ENCODE data around the gene FITM2. TPM values are rescaled to one million over a fixed set of nuclear protein-coding genes. Genes with fewer than 3 reads are reported as not detected.
"Not testable (repeated sequence)": the region's sequence is repeated elsewhere in the genome, so short reads cannot be mapped to it uniquely, and the experiment has no call there.

Gene FITM2
- total RNA-seq, 4 donors from 2014 or later, result 1.2 to 9.8 (median 6.7) TPM

DNA sequence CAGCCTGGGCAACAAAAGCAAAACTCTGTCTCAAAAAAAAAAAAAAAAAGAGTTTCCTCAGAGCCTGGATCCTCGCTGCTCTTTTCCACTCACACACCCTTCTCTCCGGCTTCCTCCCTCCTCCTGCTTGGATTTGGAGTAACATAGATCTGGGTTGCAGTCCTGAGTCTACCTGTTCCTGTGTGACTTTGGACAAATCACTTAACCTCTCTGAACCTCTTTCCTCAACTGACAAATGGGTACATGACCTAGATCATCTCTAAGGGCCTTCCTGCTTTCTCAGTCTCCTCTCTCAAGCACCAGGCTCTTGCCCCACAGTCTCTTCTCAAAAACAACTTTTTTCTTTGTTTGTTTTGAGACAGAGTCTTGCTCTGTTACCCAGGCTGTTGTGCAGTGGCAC, 20.2 kb upstream of the FITM2 start:
- H3K4me1 ChIP-seq, result no peaks in the 10 kb centered on the region
- no peaks in the 10 kb centered on the region for H3K36me3 ChIP-seq
- no peak overlapping the region for H3K27ac ChIP-seq
- H3K27me3 ChIP-seq, result no peaks in the 10 kb centered on the region
- H3K4me3 ChIP-seq, result no peak overlapping the region
- no peak for TF ChIP-seq POLR2A (IDR thresholded peaks at IDR 0.05)
- TF ChIP-seq, protein P1, sequence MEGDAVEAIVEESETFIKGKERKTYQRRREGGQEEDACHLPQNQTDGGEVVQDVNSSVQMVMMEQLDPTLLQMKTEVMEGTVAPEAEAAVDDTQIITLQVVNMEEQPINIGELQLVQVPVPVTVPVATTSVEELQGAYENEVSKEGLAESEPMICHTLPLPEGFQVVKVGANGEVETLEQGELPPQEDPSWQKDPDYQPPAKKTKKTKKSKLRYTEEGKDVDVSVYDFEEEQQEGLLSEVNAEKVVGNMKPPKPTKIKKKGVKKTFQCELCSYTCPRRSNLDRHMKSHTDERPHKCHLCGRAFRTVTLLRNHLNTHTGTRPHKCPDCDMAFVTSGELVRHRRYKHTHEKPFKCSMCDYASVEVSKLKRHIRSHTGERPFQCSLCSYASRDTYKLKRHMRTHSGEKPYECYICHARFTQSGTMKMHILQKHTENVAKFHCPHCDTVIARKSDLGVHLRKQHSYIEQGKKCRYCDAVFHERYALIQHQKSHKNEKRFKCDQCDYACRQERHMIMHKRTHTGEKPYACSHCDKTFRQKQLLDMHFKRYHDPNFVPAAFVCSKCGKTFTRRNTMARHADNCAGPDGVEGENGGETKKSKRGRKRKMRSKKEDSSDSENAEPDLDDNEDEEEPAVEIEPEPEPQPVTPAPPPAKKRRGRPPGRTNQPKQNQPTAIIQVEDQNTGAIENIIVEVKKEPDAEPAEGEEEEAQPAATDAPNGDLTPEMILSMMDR (IDR thresholded peaks at IDR 0.05), result no peak
- no peak for DNase-seq
- H3K9me3 ChIP-seq, result no peaks in the 10 kb centered on the region
- intact Hi-C loops (cut with DNase I; ENCODE audit: low total_unique reads), result no loop called here

DNA sequence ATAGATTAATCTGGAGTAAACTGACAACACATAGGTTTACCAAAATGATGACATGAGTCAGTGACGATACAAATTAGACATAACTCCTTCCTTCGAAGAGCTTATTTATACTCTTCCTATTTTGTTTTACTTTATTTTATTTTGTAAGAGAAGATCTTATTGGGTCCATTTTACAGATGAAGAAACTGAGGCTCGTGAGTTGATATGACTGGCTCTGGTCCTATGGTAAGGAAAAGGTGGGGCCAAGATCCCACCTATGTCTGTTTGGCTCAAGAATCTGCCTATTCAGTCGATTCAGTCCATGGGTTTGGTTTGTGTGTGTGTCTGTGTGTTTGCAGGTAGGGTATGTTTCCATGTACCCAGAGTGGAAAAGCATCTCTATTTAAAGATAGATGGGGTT, 17.4 kb upstream of the FITM2 start:
- intact Hi-C loops (cut with DNase I; ENCODE audit: low total_unique reads), result loop anchor here (10.0 kb wide), 1 partner anchor 246 kb away; no protein-coding TSS in a partner anchor
- Histone ChIP-seq H3K36me3 (no peaks in the 10 kb centered on the region), H3K27me3 (no peaks in the 10 kb centered on the region), H3K4me3 (no peak overlapping the region), H3K4me1 (no peaks in the 10 kb centered on the region), H3K27ac (no peak overlapping the region), H3K9me3 (no peaks in the 10 kb centered on the region)
- no peak for TF ChIP-seq POLR2A (IDR thresholded peaks at IDR 0.05)
- TF ChIP-seq, protein P1 (IDR thresholded peaks at IDR 0.05), result no peak
- DNase-seq, result no peak

DNA sequence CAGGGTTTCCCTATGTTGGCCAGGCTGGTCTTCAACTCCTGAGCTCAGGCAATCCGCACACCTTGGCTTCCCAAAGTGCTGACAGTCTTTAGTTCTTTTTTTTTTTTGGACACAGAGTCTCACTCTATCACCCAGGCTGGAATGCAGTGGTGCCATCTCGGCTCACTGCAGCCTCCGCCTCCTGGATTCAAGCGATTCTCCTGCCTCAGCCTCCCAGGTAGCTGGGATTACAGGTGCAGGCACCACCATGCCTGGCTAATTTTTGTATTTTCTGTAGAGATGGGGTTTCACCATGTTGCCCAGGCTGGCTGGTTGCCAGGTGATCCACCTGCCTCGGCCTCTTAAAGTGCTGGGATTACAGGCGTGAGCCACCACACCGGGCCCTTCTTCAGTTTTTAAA, 16.7 kb upstream of the FITM2 start:
- H3K27ac ChIP-seq, H3K4me3 ChIP-seq, H3K36me3 ChIP-seq, DNase-seq, H3K27me3 ChIP-seq, H3K9me3 ChIP-seq, H3K4me1 ChIP-seq: not testable (repeated sequence)
- intact Hi-C loops (cut with DNase I; ENCODE audit: low total_unique reads), result loop anchor here (10.0 kb wide), 1 partner anchor 247 kb away; no protein-coding TSS in a partner anchor

DNA sequence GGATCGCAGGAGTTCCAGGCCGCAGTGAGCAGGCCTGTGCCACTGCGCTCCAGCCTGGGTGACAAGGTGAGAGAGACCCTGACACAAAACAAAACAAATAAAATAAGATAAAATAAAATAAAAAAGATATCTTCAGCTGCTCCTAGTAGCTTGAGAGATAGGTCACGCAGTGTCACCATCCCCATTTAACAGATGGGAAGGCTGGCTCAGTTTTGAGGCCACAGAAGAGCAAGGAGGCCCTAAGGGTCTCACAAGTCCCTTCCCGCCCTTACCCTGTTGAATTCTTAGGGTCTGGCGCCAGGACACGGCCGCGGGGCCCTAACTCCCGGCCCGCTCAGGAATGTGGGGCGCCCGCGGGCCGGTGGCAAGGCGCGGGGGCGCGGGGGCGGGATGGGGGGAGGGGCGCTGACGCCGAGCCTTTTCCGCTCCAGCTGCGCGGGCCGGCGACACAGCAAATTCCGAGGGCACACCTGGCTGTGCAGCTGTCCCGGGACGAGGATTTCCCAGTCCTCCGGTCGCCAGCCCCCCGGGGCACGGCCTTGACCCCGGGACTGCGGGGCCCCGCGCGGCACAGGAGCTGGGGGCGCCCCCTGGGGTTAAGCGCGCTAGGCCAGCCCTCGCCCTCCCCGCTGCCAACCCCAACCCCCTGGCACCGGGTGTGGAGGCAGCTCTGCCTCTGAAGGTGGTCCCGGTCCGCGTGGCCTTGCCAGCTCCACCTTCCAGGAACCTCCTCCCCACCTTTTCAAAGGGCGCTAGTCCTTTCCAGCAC, 15.6 kb upstream of the FITM2 start:
- H3K9me3 ChIP-seq, result no peaks in the 10 kb centered on the region
- TF ChIP-seq, protein P1 (IDR thresholded peaks at IDR 0.05), result no peak
- TF ChIP-seq POLR2A (IDR thresholded peaks at IDR 0.05), result no peak
- H3K27me3 ChIP-seq, result no peaks in the 10 kb centered on the region
- no peaks in the 10 kb centered on the region for H3K36me3 ChIP-seq
- H3K27ac ChIP-seq, result no peak overlapping the region
- H3K4me3 ChIP-seq, result peak overlapping the region in 1 of 2 donors; percentile 11
- no peaks in the 10 kb centered on the region for H3K4me1 ChIP-seq
- DNase-seq, result no peak
- intact Hi-C loops (cut with DNase I; ENCODE audit: low total_unique reads), result loop anchor here (10.0 kb wide), 1 partner anchor 248 kb away; no protein-coding TSS in a partner anchor

DNA sequence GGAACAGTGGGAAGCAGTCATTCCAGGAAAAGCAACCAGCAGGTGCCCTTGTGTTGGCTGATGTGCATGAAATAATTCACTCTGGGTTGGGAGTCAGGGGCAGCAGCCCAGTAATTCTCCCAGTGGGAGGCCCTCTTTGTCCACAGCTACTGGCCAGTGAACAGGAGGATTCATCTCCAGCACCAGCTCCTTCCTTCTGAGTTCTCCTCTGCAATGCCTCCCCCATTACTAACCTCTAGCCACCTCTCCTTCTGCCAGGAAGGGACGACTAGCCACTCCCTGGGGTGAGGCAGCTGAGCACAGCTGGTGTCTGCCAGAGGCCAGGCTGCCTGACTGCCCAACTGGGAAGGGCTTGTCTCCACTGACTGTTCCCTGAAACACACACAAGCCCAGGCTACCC, 13.3 kb upstream of the FITM2 start:
- no peaks in the 10 kb centered on the region for H3K36me3 ChIP-seq
- H3K27ac ChIP-seq, result no peak overlapping the region
- no peak for DNase-seq
- no peaks in the 10 kb centered on the region for H3K27me3 ChIP-seq
- H3K4me3 ChIP-seq, result no peak overlapping the region
- H3K4me1 ChIP-seq, result no peaks in the 10 kb centered on the region
- TF ChIP-seq POLR2A (IDR thresholded peaks at IDR 0.05), result no peak
- TF ChIP-seq, protein P1 (IDR thresholded peaks at IDR 0.05), result no peak
- no peaks in the 10 kb centered on the region for H3K9me3 ChIP-seq
- intact Hi-C loops (cut with DNase I; ENCODE audit: low total_unique reads), result loop anchor here (10.0 kb wide), 1 partner anchor 250 kb away; no protein-coding TSS in a partner anchor

All from uterus (tissue), 4 donors.